IMR-90 (cell line): ENCODE measurements around the gene GNAS-AS1. TPM values are rescaled to one million over a fixed set of nuclear protein-coding genes. Genes with fewer than 3 reads are reported as not detected.

Experiments used
- ATAC-seq: fragments of 200-7000 bp; cut with Tn5 transposase; 2 replicates; pipeline ENCODE4 v1.9.1; 2020; ENCODE audit warnings: low read depth, mild to moderate bottlenecking, moderate library complexity
- BruUV-seq: library from RNA; stranded (reverse); fragments of 400-500 nt; replicated peaks from 2 replicates; lab custom pipeline; 2021; lab: Mats Ljungman, UMichigan
- CTCF ChIA-PET: fragments of 300-600 bp; formaldehyde crosslinking; extraction: SDS; loops from one replicate; lab custom pipeline; 2021; ENCODE audit warnings: antibody characterized with exemption; lab: Yijun Ruan, JAX
- POLR2A ChIA-PET: fragments of 300-600 bp; sonication (Branson Sonifier 250); formaldehyde crosslinking; loops from one replicate; lab custom pipeline; 2022; ENCODE audit warnings: antibody characterized with exemption; ENCODE audit not compliant: unreplicated experiment; lab: Charles Lee
- DNase-seq: peaks from one replicate; pipeline ENCODE4 v3.0.0; 2013
- H2AFZ ChIP-seq: replicated peaks from 2 replicates; pipeline ENCODE3; 2013; ENCODE audit warnings: low read length, mild to moderate bottlenecking; ENCODE audit not compliant: poor library complexity
- H2AK5ac ChIP-seq: 2 replicates; pipeline ENCODE4 v1.6.1; 2013; ENCODE audit warnings: low read depth, low read length, inconsistent platforms
- H2AK9ac ChIP-seq: replicated peaks from 2 replicates; pipeline ENCODE3; 2013; ENCODE audit warnings: mild to moderate bottlenecking, low read depth, low read length, moderate library complexity; ENCODE audit not compliant: poor library complexity
- H2BK120ac ChIP-seq: 2 replicates; pipeline ENCODE4 v1.6.1; 2013; ENCODE audit warnings: low read depth, low read length, inconsistent platforms
- H2BK15ac ChIP-seq: 3 replicates; pipeline ENCODE4 v1.6.1; 2013; ENCODE audit warnings: low read depth, low read length, inconsistent platforms
- H2BK20ac ChIP-seq: 2 replicates; pipeline ENCODE4 v1.6.1; 2013; ENCODE audit warnings: low read depth, mild to moderate bottlenecking, inconsistent platforms, low read length, moderate library complexity
- H2BK5ac ChIP-seq: 2 replicates; pipeline ENCODE4 v1.6.1; 2013; ENCODE audit warnings: mild to moderate bottlenecking, low read depth, low read length, inconsistent platforms; ENCODE audit not compliant: poor library complexity, severe bottlenecking
- H3K14ac ChIP-seq: replicated peaks from 2 replicates; pipeline ENCODE4 v1.6.1; 2013; ENCODE audit warnings: low read depth, low read length, inconsistent platforms
- H3K18ac ChIP-seq: 2 replicates; pipeline ENCODE4 v1.6.1; 2013; ENCODE audit warnings: low read depth, low read length, control low read depth
- H3K23ac ChIP-seq: 2 replicates; pipeline ENCODE4 v1.6.1; 2013; ENCODE audit warnings: low read depth, low read length, inconsistent platforms
- H3K27ac ChIP-seq: 2 replicates; pipeline ENCODE4 v1.5.1; 2013; ENCODE audit warnings: mild to moderate bottlenecking, control low read depth, low read length; ENCODE audit not compliant: insufficient read depth
- H3K27me3 ChIP-seq: 2 replicates; pipeline ENCODE4 v1.6.1; 2013; ENCODE audit warnings: low read length; ENCODE audit not compliant: control insufficient read depth, insufficient read depth
- H3K36me3 ChIP-seq: 2 replicates; pipeline ENCODE4 v1.6.1; 2013; ENCODE audit warnings: low read length, mixed read lengths; ENCODE audit not compliant: control insufficient read depth, insufficient read depth
- H3K4ac ChIP-seq: 2 replicates; pipeline ENCODE4 v1.6.1; 2013; ENCODE audit warnings: low read depth, low read length, inconsistent platforms
- H3K4me1 ChIP-seq: 2 replicates; pipeline ENCODE4 v1.6.1; 2013; ENCODE audit warnings: low read length, mixed read lengths; ENCODE audit not compliant: control insufficient read depth, insufficient read depth
- H3K4me2 ChIP-seq: 2 replicates; pipeline ENCODE4 v1.6.1; 2013; ENCODE audit warnings: low read depth, mild to moderate bottlenecking, control low read depth, low read length, moderate library complexity
- H3K4me3 ChIP-seq: 2 replicates; pipeline ENCODE4 v1.5.1; 2013; ENCODE audit warnings: low read depth, mild to moderate bottlenecking, control low read depth, low read length, moderate library complexity; ENCODE audit not compliant: insufficient read depth
- H3K56ac ChIP-seq: 2 replicates; pipeline ENCODE4 v1.6.1; 2013; ENCODE audit warnings: low read length, inconsistent platforms; ENCODE audit not compliant: insufficient read depth; ENCODE audit errors: extremely low read depth
- H3K79me1 ChIP-seq, 2 experiments: 2 replicates each; pipeline ENCODE4 v1.6.1; 2013; ENCODE audit warnings: low read length in 2 of 2, inconsistent platforms in 1 of 2, low read depth in 1 of 2
- H3K9ac ChIP-seq: 2 replicates; pipeline ENCODE4 v1.6.1; 2013; ENCODE audit warnings: low read depth, low read length, control low read depth
- H3K9me1 ChIP-seq: 2 replicates; pipeline ENCODE4 v1.6.1; 2013; ENCODE audit warnings: low read length, inconsistent platforms; ENCODE audit not compliant: insufficient read depth
- H3K9me3 ChIP-seq: 2 replicates; pipeline ENCODE4 v1.6.1; 2013; ENCODE audit warnings: low read length; ENCODE audit not compliant: control insufficient read depth, insufficient read depth
- H4K20me1 ChIP-seq: 2 replicates; pipeline ENCODE4 v1.6.1; 2013; ENCODE audit warnings: low read length, inconsistent platforms; ENCODE audit not compliant: insufficient read depth
- H4K5ac ChIP-seq: 2 replicates; pipeline ENCODE4 v1.6.1; 2013; ENCODE audit warnings: mild to moderate bottlenecking, low read depth, low read length, control low read depth
- H4K8ac ChIP-seq, 2 experiments: 2 replicates each; pipeline ENCODE4 v1.6.1; 2013; ENCODE audit warnings: low read depth in 2 of 2, low read length in 2 of 2, control low read depth in 1 of 2, inconsistent platforms in 1 of 2
- H4K91ac ChIP-seq: 2 replicates; pipeline ENCODE4 v1.6.1; 2013; ENCODE audit warnings: low read depth, low read length, inconsistent platforms; ENCODE audit not compliant: insufficient read depth
- BHLHE40 ChIP-seq: fragments of 150-350 bp; IDR thresholded peaks from 2 replicates; pipeline ENCODE4 v1.6.1; 2016; ENCODE audit warnings: mild to moderate bottlenecking, low read depth, low read length
- CEBPB ChIP-seq: IDR thresholded peaks from 2 replicates; pipeline ENCODE4 v1.6.1; 2012; ENCODE audit warnings: low read depth, low read length, improper control_type of control experiment
- FOS ChIP-seq: fragments of 150-350 bp; IDR thresholded peaks from 2 replicates; pipeline ENCODE4 v1.6.1; 2016; ENCODE audit warnings: low read depth, low read length
- MAZ ChIP-seq: IDR thresholded peaks from 2 replicates; pipeline ENCODE4 v1.6.1; 2012; ENCODE audit warnings: low read depth, mild to moderate bottlenecking, low read length, improper control_type of control experiment, moderate library complexity, borderline replicate concordance
- MXI1 ChIP-seq: IDR thresholded peaks from 2 replicates; pipeline ENCODE4 v1.6.1; 2012; ENCODE audit warnings: low read depth, mild to moderate bottlenecking, low read length, moderate library complexity, borderline replicate concordance
- POLR2A ChIP-seq: IDR thresholded peaks from 2 replicates; pipeline ENCODE4 v1.6.1; 2012; ENCODE audit warnings: mild to moderate bottlenecking, low read depth, low read length
- RAD21 ChIP-seq: IDR thresholded peaks from 2 replicates; pipeline ENCODE4 v1.6.1; 2012; ENCODE audit warnings: low read length, improper control_type of control experiment
- RCOR1 ChIP-seq: IDR thresholded peaks from 2 replicates; pipeline ENCODE4 v1.6.1; 2012; ENCODE audit warnings: mild to moderate bottlenecking, low read length, improper control_type of control experiment; ENCODE audit not compliant: insufficient replicate concordance
- RFX5 ChIP-seq: IDR thresholded peaks from 2 replicates; pipeline ENCODE4 v1.8.0; 2012; ENCODE audit warnings: low read depth, mild to moderate bottlenecking, low read length, moderate library complexity
- SMC3 ChIP-seq: fragments of 150-350 bp; IDR thresholded peaks from 2 replicates; pipeline ENCODE4 v1.6.1; 2016; ENCODE audit warnings: low read depth, mild to moderate bottlenecking, antibody characterized with exemption, low read length, moderate library complexity
- WGBS, 2 experiments: methylation state at CpG; one replicate each; pipeline versions ENCODE4 v1.1.5 to v1.1.7; 2013; ENCODE audit warnings: missing lambda C conversion rate in 2 of 2; ENCODE audit not compliant: insufficient read length in 1 of 2; ENCODE audit errors: extremely low coverage in 2 of 2; 5-methylcytosine and 5-hydroxymethylcytosine counted together
- dilution Hi-C: fragments of 300-500 bp; cut with HindIII; formaldehyde crosslinking; loops from one replicate; pipeline ENCODE4 v1.14.3; 2018; ENCODE audit warnings: low sequenced_read_pairs; ENCODE audit not compliant: unreplicated experiment
- in situ Hi-C: fragments of 300-500 bp; cut with MboI; formaldehyde crosslinking; loops from 3 replicates; pipeline ENCODE4 v1.14.3; 2019; ENCODE audit warnings: low sequenced_read_pairs, inconsistent platforms, mixed read lengths
- intact Hi-C: fragments of 100-400 bp; cut with micrococcal nuclease; formaldehyde crosslinking; loops from 2 replicates; pipeline ENCODE4 v1.10.0; 2022
- polyA plus RNA-seq, 3 experiments: library from polyadenylated mRNA; depleted of rRNA; stranded (reverse); fragments of >200 nt; gene quantifications; 2 replicates each; pipeline ENCODE4 v1.2.3, GENCODE V29; 2012; ENCODE audit warnings: low replicate concordance in 1 of 3
- total RNA-seq: library from RNA; depleted of rRNA; stranded (reverse); fragments of >200 nt; gene quantifications from 2 replicates; pipeline ENCODE4 v1.2.3, GENCODE V29; 2012
- TF ChIP-seq, protein P1 (sequence below): fragments of 150-350 bp; IDR thresholded peaks from 2 replicates; pipeline ENCODE4 v1.6.1; 2016; ENCODE audit warnings: low read depth, mild to moderate bottlenecking, low read length, moderate library complexity, borderline replicate concordance
- TF ChIP-seq, protein P2 (sequence below): conservative IDR thresholded peaks from 2 replicates; pipeline ENCODE4 v1.5.1; 2012; ENCODE audit warnings: mild to moderate bottlenecking, low read depth, low read length, improper control_type of control experiment

GNAS-AS1 gene
- total and polyA plus RNA-seq, 2 of the 4 experiments (the other 2 are of a cell fraction) = 0.54 to 0.60 TPM

- H2BK20ac ChIP-seq = no peak overlapping the region
- H2AFZ ChIP-seq = no peak overlapping the region
- BruUV-seq = no TSS peak
- no peak overlapping the region for H3K9ac ChIP-seq
- ChIA-PET CTCF (no interaction called here), POLR2A (no interaction called here)
- no peaks in the 10 kb centered on the region; the same call in 1 of the 2 replicates for H3K9me1 ChIP-seq
- no peaks in the 10 kb centered on the region for H3K79me1 ChIP-seq
- H3K27me3 ChIP-seq = peaks cover 46% of the 10 kb centered on the region
- no peak overlapping the region for H2BK120ac ChIP-seq
- no peak overlapping the region for H4K5ac ChIP-seq
- no peak overlapping the region for H4K91ac ChIP-seq
- H3K4ac ChIP-seq = no peak overlapping the region
- no peak overlapping the region for H3K4me3 ChIP-seq
- H2AK9ac ChIP-seq = no peak overlapping the region
- H3K23ac ChIP-seq = no peak overlapping the region
- H4K8ac ChIP-seq = no peak overlapping the region
- DNase-seq = no peak
- H3K27ac ChIP-seq = no peak overlapping the region
- intact Hi-C loops = no loop called here
- no peak overlapping the region for H2BK15ac ChIP-seq
- TF ChIP-seq, protein P1, sequence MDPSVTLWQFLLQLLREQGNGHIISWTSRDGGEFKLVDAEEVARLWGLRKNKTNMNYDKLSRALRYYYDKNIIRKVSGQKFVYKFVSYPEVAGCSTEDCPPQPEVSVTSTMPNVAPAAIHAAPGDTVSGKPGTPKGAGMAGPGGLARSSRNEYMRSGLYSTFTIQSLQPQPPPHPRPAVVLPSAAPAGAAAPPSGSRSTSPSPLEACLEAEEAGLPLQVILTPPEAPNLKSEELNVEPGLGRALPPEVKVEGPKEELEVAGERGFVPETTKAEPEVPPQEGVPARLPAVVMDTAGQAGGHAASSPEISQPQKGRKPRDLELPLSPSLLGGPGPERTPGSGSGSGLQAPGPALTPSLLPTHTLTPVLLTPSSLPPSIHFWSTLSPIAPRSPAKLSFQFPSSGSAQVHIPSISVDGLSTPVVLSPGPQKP = no peak
- TF ChIP-seq, protein P2, sequence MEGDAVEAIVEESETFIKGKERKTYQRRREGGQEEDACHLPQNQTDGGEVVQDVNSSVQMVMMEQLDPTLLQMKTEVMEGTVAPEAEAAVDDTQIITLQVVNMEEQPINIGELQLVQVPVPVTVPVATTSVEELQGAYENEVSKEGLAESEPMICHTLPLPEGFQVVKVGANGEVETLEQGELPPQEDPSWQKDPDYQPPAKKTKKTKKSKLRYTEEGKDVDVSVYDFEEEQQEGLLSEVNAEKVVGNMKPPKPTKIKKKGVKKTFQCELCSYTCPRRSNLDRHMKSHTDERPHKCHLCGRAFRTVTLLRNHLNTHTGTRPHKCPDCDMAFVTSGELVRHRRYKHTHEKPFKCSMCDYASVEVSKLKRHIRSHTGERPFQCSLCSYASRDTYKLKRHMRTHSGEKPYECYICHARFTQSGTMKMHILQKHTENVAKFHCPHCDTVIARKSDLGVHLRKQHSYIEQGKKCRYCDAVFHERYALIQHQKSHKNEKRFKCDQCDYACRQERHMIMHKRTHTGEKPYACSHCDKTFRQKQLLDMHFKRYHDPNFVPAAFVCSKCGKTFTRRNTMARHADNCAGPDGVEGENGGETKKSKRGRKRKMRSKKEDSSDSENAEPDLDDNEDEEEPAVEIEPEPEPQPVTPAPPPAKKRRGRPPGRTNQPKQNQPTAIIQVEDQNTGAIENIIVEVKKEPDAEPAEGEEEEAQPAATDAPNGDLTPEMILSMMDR = no peak
- TF ChIP-seq POLR2A (no peak), RCOR1 (no peak), SMC3 (no peak), FOS (no peak), BHLHE40 (no peak), RAD21 (no peak), RFX5 (no peak), MXI1 (no peak), MAZ (no peak), CEBPB (no peak)
- no peak overlapping the region for H3K4me2 ChIP-seq
- no peak overlapping the region for H3K14ac ChIP-seq
- WGBS, 2 experiments = no CpG with 5 or more reads among the region's 7 CpGs
- no peak overlapping the region for H2BK5ac ChIP-seq
- no peaks in the 10 kb centered on the region; the same call in 1 of the 2 replicates for H3K9me3 ChIP-seq
- H3K36me3 ChIP-seq = no peaks in the 10 kb centered on the region
- no peaks in the 10 kb centered on the region for H3K4me1 ChIP-seq
- no peaks in the 10 kb centered on the region for H4K20me1 ChIP-seq
- H3K56ac ChIP-seq = no peak overlapping the region
- no peak overlapping the region for H2AK5ac ChIP-seq
- dilution Hi-C loops = no loop called here
- H3K18ac ChIP-seq = no peak overlapping the region
- ATAC-seq = no peak
- in situ Hi-C loops = no loop called here
Measured at GRCh38 chr20:58777657-58778056, 73.0 kb downstream of the GNAS-AS1 start.
